GM19238 (cell line): ENCODE results near the gene COLEC12.

Experiments used
- DNase-seq: peaks from one replicate; pipeline ENCODE4 v3.0.0; 2011; ENCODE audit warnings: low spot score; ENCODE audit not compliant: insufficient read length

The COLEC12 gene

GRCh38 chr18:362311-363290, 137.9 kb downstream of the COLEC12 start:
- no peak for DNase-seq

DNA sequence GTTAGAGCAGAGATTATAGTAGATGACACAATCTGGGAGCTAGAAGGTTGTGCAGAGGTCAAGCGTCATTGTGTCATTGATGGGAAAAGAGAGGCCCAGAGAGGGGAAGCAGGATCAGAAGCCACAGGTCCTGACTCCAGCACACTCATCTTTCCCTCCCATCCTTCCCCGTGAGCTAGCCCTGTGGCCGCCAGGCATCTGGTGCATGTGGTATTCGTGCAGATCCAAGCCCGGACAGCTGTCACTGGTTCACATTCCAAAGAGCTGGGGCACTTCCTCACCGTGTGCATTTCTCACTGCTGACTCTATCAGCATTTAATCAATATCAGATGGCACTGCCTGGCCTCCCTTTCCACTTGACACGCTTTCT, 138.6 kb downstream of the COLEC12 start:
- no peak for DNase-seq

DNA sequence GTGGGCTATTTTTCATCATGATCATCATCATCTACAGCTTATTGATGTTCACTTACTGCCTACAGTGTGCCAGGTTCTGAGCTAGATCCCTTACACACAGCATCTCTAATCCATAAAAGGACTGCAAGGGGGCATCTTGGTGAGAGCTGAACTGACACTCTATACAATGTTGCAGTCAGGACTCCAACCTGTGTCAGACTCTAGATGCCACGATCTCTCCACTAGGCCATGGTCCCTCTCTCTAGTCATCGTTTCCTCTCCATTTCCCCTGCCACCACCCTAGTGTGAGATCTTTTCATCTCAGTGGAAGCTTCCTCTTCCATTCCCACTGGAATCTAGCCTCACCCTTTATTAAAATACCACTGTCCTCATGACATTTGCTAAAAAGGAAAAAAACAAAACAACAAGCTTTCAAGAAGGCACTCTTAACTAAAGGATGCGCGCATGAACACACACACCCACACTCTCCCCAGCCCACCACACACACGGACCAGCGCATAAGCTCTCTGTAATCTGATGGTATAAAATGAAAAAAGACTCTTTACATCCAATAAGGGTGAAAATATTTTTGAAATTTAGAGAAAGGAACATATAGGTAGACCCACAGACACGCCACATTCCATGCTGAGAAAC, 139.3 kb downstream of the COLEC12 start:
- no peak for DNase-seq

GRCh38 chr18:360676-361075, 139.8 kb downstream of the COLEC12 start:
- no peak for DNase-seq

DNA sequence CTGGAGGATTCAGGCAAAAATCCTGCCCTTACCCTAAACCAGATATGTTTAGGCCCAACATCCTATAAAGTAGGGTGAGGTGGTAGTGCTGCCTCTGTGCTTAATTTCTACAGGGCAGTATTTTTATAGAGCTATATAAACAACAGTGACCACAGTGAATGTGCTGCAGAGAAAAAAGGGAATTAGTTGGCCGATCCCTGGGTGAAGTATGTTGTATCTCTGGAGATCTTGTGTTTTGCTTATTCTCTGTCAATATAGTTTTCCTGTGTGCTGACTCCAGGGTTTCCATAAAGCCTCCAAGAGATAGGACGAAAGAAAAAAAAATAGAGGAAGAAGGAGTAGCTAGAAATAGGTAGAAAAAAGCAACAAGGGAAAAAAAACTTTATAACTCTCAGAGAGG, 143.7 kb downstream of the COLEC12 start:
- no peak for DNase-seq

- no peak for DNase-seq
Observed at GRCh38 chr18:355678-356077, 144.8 kb downstream of the COLEC12 start.

GRCh38 chr18:354471-354870, 146.0 kb downstream of the COLEC12 start:
- DNase-seq = no peak

- DNase-seq = no peak
Observed at GRCh38 chr18:354003-354402, 146.5 kb downstream of the COLEC12 start.

GRCh38 chr18:352438-352837, 148.1 kb downstream of the COLEC12 start:
- DNase-seq = no peak

GRCh38 chr18:350953-351572, 149.4 kb downstream of the COLEC12 start:
- no peak for DNase-seq

DNA sequence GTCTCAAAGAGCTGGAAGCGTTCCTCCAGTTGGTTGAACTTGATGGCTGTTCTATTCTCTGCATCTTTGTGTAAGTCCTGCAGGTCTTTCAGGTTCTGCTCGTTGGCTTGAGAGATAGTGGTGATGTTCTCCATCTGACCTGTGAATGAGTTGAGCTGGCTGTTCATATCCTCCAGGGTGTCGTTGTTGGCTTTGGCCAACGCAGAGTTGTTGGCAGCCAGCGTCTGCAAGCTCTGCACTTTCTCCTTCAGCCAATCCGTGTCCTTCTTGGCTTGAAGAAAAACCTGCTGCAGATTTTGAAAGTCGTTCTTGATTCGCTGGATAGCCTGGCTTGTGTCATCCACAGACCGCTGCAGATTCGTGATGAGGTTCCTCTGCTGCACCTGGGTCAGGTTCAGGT, 153.9 kb downstream of the COLEC12 start:
- DNase-seq = no peak

DNA sequence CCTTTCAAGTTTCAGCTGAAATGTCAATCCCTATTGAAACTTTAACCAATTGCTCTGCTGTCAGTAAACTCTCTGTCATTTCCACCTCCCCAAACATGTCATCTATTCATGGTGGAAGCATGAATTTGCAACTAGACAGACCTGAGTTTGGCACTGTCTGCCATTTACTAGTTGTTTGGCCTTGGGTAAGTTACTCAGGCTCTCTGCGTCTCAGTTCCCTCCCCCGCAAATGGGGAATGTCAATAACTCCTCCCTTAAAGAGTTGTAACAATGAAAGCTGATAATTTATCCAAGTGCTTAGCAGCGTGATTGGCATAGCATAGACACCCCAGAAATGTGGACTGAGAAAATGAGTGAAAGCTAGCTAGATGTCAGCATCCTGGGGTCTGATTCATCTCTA, 159.4 kb downstream of the COLEC12 start:
- DNase-seq = no peak

DNA sequence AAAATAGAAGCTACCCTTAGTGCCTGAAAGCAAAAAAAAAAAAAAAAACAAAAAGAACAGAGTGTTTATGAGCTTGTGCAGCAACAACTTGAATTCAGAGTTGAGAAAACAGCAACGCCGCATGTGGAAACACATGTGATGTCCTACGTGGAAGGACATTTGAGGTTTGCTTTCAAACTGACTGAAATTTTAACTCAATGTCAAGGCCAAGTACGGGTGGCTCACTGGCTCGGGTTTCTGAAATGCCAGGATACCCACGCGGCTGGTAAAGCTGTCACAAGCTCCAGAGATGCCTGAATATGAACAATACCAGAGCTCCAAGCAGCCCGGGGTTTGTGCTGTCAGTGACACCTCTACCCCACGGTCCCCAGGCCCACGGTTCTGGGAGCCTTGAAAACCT, 160.5 kb downstream of the COLEC12 start:
- no peak for DNase-seq

DNA sequence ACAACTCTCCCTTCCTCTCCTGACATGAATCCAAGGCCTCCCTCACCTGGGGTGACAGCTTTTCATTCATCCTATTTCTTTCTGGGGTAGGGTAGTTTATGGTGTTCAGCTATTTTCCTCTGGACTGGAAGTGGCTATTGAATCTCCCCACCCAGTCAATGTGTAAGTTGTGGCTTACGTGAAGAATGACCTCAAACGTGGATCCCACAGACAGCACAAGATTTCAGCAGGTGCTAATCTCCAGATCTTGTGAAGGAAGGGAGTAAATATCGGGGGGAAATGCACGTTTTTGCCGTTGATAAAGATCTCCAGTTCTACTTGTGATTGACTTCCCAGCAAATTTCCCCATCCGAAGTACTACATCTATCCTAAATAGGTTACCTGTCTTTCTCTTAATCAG, 161.3 kb downstream of the COLEC12 start:
- no peak for DNase-seq

DNA sequence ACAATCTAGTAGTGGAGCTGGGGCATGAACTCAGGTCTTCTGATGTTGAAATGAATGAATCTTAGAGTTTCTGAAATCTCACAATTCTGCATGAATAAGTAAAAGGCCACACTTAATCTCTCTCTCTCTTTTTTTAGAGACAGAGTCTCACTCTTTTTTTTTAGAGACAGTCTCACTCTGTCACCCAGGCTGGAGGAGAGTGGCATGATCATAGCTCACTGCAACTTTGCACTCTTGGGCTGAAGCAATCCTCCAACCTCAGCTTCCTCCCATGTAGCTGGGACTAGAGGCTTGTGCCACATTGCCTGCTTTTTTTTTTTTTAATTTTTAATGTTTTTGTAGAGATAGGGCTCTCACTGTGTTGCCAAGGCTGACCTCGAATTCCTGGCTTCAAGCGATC, 163.8 kb downstream of the COLEC12 start:
- DNase-seq = no peak

DNA sequence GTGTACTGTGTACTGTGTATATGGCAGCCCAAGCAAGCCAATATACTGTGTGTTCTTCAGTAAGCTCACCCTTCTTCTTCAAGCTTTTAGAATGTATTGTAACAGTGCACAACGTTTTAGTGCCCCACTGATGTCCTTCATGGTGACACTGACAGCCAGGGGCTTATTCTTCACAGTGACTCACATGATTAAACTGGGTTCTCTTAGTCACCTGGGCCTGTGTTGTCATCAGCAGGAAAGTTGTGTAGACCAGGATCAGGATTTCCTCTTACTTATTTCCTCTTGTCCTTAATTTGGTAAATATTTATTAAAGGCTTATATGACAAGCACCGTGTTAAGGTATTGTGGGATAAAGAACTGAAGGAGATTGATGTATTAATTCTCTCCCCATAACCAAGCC, 164.8 kb downstream of the COLEC12 start:
- DNase-seq = no peak

DNA sequence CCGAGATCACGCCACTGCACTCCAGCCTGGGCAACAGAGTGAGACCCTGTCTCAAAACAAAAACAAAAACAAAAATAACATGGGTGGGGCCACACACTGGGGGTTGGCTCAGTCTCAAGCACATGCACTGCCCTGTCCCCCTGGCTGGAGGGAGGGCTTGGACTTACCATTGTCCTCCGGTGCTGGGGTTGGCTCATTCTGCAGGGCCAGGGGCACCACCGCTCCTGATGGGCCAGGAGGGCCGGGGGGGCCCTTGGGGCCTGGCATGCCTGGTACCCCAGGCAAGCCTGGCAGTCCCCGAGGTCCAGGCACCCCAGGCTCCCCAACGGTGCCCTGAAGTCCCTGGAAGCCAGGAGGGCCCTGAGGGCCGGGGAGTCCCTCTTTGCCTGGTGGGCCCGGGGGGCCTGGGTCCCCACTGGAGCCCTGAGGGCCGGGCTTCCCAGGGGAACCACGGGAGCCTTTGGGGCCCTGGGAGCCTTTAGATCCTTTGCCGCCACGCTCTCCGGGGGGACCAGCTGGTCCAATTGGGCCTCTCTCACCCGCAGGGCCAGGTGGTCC, 165.8 kb downstream of the COLEC12 start:
- DNase-seq = no peak

- DNase-seq = no peak
Observed at GRCh38 chr18:332721-333510, 167.6 kb downstream of the COLEC12 start.

- DNase-seq = no peak
Observed at GRCh38 chr18:332007-332406, 168.5 kb downstream of the COLEC12 start.

- DNase-seq = no peak
Observed at GRCh38 chr18:331221-331821, 169.2 kb downstream of the COLEC12 start.

DNA sequence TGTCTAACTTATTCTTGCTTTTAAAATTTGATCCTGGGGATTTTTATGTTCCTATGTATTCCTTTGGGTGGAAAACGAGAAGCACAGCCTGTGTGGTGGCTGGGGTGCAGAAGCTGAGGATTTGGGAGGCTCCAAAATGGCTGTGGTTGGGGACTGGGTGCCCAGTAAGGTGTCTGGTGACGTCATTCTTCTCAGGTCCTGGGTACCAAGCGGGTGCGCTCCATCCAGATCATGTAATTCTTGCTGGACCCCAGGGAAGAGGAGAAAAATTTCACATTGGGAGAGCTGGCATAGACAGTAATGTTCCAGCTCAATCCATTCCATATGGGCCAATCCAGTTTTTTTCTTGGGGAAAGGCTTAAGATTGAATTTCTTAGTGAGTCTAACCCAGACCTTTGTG, 171.6 kb downstream of the COLEC12 start:
- DNase-seq = no peak
